ENCODE results near the gene TMEM192.
"Not testable (repeated sequence)": the region's sequence is repeated elsewhere in the genome, so short reads cannot be mapped to it uniquely, and the experiment has no call there.

The TMEM192 gene

GRCh38 chr4:165095291-165095690 lies 17.4 kb downstream of the TMEM192 start:
- no peak for DNase-seq (ENCODE audit: low read depth in 2 of 2)
- H3K4me3 ChIP-seq (replicated peaks in 1 of 2; ENCODE audit: low read depth in 2 of 2, low read length in 2 of 2), result no peak overlapping the region
- no peak for TF ChIP-seq CTCF (IDR thresholded peaks at IDR 0.05; ENCODE audit: low read depth, low read length)

- no peak for TF ChIP-seq CTCF (IDR thresholded peaks at IDR 0.05; ENCODE audit: low read depth, low read length)
- no peak overlapping the region for H3K4me3 ChIP-seq (replicated peaks in 1 of 2; ENCODE audit: low read depth in 2 of 2, low read length in 2 of 2)
- no peak for DNase-seq (ENCODE audit: low read depth in 2 of 2)
Observed at GRCh38 chr4:165094873-165095272, 17.8 kb downstream of the TMEM192 start.

DNA sequence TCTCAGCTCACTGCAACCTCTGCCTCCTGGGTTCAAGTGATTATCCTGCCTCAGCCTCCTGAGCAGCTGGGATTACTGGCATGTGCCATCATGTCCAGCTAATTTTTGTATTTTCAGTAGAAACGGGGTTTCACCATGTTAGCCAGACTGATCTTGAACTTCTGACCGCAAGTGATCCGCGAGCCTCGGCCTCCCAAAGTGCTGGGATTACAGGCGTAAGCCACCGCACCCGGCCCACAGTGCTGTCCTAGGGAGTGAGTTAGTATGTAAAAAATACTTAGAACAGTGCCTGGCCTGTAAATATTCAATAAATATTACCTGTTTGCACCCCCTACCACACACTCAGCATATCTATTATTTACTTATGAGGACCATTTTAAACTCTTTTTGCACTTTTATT lies 20.5 kb downstream of the TMEM192 start:
- not testable (repeated sequence) for DNase-seq (ENCODE audit: low read depth in 2 of 2); H3K4me3 ChIP-seq (replicated peaks in 1 of 2; ENCODE audit: low read depth in 2 of 2, low read length in 2 of 2)

DNA sequence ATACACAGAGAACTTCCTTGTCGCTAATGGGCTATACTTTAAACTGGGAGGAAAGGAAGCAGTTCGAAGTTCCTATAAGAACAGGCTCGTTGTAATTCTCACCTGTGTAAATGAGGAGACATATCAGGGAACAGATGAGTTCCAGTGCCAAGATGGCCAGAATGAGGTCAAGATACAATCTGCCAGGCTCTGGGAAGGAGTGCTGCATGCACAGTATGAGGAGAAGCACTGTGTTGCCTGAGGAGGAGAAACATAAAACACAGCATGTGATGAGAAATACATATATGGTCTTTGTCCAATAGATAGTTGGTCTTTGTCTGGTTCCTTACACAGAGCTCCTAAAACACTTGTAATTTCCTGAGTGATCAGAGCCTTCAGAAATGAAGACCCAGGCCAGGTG lies 24.3 kb downstream of the TMEM192 start:
- DNase-seq (ENCODE audit: low read depth in 2 of 2), result no peak
- H3K4me3 ChIP-seq (replicated peaks in 1 of 2; ENCODE audit: low read depth in 2 of 2, low read length in 2 of 2), result no peak overlapping the region
- no peak for TF ChIP-seq CTCF (IDR thresholded peaks at IDR 0.05; ENCODE audit: low read depth, low read length)

DNA sequence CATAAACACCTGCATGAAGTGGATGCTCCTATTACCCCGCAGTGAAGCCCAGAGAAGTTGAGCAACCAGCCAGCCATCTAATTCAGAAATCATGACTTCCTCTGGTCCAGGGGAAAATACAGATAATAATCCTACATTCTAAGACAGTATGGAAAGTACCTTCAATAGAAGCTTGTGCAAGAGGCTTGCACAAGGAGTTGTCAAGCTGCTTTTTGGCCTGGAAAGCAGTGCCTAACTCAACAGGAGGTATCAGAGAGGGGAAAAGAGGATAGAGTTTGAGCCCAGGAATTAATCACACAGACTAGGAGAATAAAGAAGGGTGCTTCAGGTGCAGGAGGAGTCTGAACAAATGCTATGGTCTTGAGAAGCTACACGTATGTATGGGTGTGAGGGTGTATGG lies 26.7 kb downstream of the TMEM192 start:
- peak; percentile 6 to 32 for DNase-seq (ENCODE audit: low read depth in 2 of 2)
- TF ChIP-seq CTCF (IDR thresholded peaks at IDR 0.05; ENCODE audit: low read depth, low read length), result no peak
- H3K4me3 ChIP-seq (replicated peaks in 1 of 2; ENCODE audit: low read depth in 2 of 2, low read length in 2 of 2), result no peak overlapping the region

DNA sequence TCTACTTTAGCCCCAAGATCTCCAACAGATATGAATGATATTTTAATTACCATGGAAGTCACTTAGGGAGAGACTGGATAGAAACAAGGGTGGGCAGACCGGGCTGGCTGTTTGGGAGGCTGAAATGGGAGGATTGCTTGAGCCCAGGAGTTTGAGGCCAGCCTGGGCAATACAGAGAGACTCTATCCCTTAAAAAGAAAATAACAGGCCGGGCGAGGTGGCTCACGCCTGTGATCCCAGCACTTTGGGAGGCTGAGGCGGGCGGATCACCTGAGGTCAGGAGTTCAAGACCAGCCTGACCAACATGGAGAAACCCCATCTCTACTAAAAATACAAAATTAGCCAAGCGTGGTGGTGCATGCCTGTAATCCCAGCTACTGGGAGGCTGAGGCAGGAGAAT lies 27.9 kb downstream of the TMEM192 start:
- not testable (repeated sequence) for DNase-seq (ENCODE audit: low read depth in 2 of 2); H3K4me3 ChIP-seq (replicated peaks in 1 of 2; ENCODE audit: low read depth in 2 of 2, low read length in 2 of 2)

GRCh38 chr4:165079476-165079875 lies 33.2 kb downstream of the TMEM192 start:
- TF ChIP-seq CTCF (IDR thresholded peaks at IDR 0.05; ENCODE audit: low read depth, low read length), result no peak
- DNase-seq (ENCODE audit: low read depth in 2 of 2), result peak; percentile 33 to 34
- H3K4me3 ChIP-seq (replicated peaks in 1 of 2; ENCODE audit: low read depth in 2 of 2, low read length in 2 of 2), result no peak overlapping the region

DNA sequence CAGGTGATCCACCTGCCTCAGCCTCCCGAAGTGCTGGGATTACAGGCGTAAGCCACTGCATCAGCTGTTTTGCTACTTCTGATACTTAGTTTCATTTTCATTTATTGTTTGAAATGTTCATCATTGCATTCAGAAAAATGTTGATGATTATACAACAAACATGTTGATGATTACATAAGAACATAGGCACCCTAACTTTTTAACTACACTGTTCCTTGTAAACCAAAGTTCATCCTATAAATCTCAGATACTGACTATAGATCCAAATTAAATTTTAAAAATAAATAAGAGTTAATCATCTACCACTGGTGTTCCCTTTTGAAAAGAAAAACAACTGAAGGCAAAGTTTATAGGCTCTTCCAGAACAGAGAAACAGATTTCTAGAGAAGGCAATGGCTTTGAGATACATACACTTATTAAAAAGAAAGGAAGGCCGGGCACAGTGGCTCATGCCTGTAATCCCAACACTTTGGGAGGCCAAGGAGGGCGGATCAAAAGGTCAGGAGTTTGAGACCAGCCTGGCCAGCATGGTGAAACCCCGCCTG lies 35.6 kb downstream of the TMEM192 start:
- H3K4me3 ChIP-seq (replicated peaks in 1 of 2; ENCODE audit: low read depth in 2 of 2, low read length in 2 of 2), result no peak overlapping the region
- TF ChIP-seq CTCF (IDR thresholded peaks at IDR 0.05; ENCODE audit: low read depth, low read length), result no peak
- DNase-seq (ENCODE audit: low read depth in 2 of 2), result no peak

GRCh38 chr4:165073346-165073745 lies 39.3 kb downstream of the TMEM192 start:
- not testable (repeated sequence) for DNase-seq (ENCODE audit: low read depth in 2 of 2); H3K4me3 ChIP-seq (replicated peaks in 1 of 2; ENCODE audit: low read depth in 2 of 2, low read length in 2 of 2)

All from cardiac fibroblast (primary cell).